Esophagus muscularis mucosa (tissue), 4 donors: ENCODE results near the gene CTF1. TPM values are rescaled to one million over a fixed set of nuclear protein-coding genes. Genes with fewer than 3 reads are reported as not detected.

Source experiments
- DNase-seq: peaks from one replicate; pipeline ENCODE4 v3.0.0-alpha.2; 2017; ENCODE audit errors: extremely low spot score
- H3K27ac ChIP-seq, 4 donors: fragments of 200-600 bp; sonication (generic); replicated peaks in 1 of 4; 1 replicate in 3 of 4; 2 replicates in 1 of 4; pipeline ENCODE4 v1.5.1; 2016 to 2019; ENCODE audit warnings: mild to moderate bottlenecking in 1 of 4
- H3K27me3 ChIP-seq, 4 donors: fragments of 200-600 bp; sonication (generic); one replicate each; pipeline versions ENCODE4 v1.5.1 to v1.6.0; 2016 to 2019
- H3K36me3 ChIP-seq, 4 donors: fragments of 200-600 bp; sonication (generic); one replicate each; pipeline ENCODE4 v1.5.1; 2016 to 2019
- H3K4me1 ChIP-seq, 4 donors: fragments of 200-600 bp; sonication (generic); one replicate each; pipeline ENCODE4 v1.5.1; 2016 to 2019
- H3K4me3 ChIP-seq, 4 donors: fragments of 200-600 bp; sonication (generic); 1 replicate in 2 of 4; 2 replicates in 2 of 4; pipeline ENCODE4 v1.5.1; 2016 to 2019; ENCODE audit warnings: mild to moderate bottlenecking in 4 of 4, moderate library complexity in 1 of 4
- H3K9me3 ChIP-seq, 4 donors: fragments of 200-600 bp; sonication (generic); 1 replicate in 3 of 4; 2 replicates in 1 of 4; pipeline ENCODE4 v1.5.1; 2016 to 2019
- EP300 ChIP-seq: sonication (generic); formaldehyde crosslinking; IDR thresholded peaks from one replicate; pipeline ENCODE4 v1.6.1; 2017; ENCODE audit warnings: antibody characterized with exemption
- POLR2A ChIP-seq: fragments of 450-650 bp; IDR thresholded peaks from one replicate; pipeline ENCODE4 v1.6.1; 2017; ENCODE audit warnings: antibody characterized with exemption, moderate library complexity, mild to moderate bottlenecking, low read depth
- POLR2AphosphoS5 ChIP-seq, 2 donors: sonication (generic); formaldehyde crosslinking; IDR thresholded peaks; one replicate each; pipeline ENCODE4 v1.6.1; 2017; ENCODE audit warnings: antibody characterized with exemption in 2 of 2
- WGBS: methylation state at CpG from one replicate; pipeline ENCODE4 v1.1.5; 2018; 5-methylcytosine and 5-hydroxymethylcytosine counted together
- intact Hi-C: fragments of 100-400 bp; cut with DNase I; formaldehyde crosslinking; loops from one replicate; pipeline ENCODE4 v1.15.1; 2023
- total RNA-seq, 4 donors: library from RNA; depleted of rRNA; stranded (reverse); fragments of >200 nt; gene quantifications; one replicate each; pipeline versions ENCODE4 v1.1.0 to v1.2.1, GENCODE V29; 2016
- TF ChIP-seq, protein P1 (sequence below), 3 experiments: fragments of 200-600 bp in 2 of 3; fragments of 450-650 bp in 1 of 3; sonication (generic) in 2 of 3; IDR thresholded peaks; one replicate each; pipeline ENCODE4 v1.5.1; 2017 to 2019; ENCODE audit warnings: antibody characterized with exemption in 3 of 3, mild to moderate bottlenecking in 2 of 3, moderate library complexity in 1 of 3

Gene CTF1
- total RNA-seq, 4 donors from 2014 or later = 6.2 to 18.8 (median 10.9) TPM

DNA sequence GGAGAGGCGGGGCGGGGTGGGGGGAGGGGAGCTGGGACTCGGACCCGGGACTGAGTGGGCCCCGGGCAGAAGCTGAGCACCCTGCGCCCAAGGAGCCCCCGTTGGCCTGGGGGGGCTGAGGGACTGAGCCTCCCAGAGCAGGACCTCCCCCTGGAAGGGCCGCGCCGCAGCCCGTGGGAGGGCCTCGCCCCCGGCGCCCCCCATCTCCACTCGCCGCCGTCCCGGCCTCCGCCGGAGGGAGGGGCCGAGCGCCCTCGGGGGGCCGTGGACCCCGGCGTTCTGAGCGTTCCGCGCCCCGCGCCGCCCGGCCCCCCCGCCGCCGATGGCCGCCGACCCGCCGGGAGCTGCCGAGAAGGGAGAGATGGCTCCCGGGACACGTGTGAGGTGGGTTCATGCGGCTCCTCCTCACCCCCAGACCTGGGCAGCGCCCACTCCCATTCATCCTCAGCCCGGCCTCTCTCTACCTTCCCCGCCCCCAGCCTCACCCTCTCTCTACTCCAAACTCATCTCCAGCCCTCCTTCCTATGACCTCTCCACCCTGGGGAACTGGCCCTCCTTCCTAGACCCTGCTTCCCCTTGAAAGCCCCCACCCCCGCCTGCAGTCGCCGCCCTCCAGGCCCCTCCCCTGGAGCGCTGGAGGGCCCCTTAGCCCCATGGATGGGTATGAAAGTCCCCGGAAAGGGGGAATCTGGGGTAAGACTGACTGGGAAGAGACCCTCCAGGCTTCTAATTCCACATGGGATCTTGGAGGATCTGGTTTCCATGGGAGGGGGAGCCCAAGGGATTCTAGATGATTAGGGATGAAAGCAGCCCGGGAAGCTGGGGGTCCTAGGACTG lies 27.9 kb downstream of the CTF1 start:
- DNase-seq = no peak
- Histone ChIP-seq H3K27ac (peak overlapping the region; percentile 82 to 96 (median 94)), H3K9me3 (no peaks in the 10 kb centered on the region), H3K4me3 (peak overlapping the region; percentile 62 to 83 (median 76)), H3K27me3 (no peaks in the 10 kb centered on the region), H3K36me3 (peaks cover 0 to 37% (median 13%) of the 10 kb centered on the region in 4 donors), H3K4me1 (peaks cover 21 to 61% (median 44%) of the 10 kb centered on the region in 4 donors)
- no peak for TF ChIP-seq POLR2AphosphoS5 (IDR thresholded peaks at IDR 0.05)
- TF ChIP-seq, protein P1, sequence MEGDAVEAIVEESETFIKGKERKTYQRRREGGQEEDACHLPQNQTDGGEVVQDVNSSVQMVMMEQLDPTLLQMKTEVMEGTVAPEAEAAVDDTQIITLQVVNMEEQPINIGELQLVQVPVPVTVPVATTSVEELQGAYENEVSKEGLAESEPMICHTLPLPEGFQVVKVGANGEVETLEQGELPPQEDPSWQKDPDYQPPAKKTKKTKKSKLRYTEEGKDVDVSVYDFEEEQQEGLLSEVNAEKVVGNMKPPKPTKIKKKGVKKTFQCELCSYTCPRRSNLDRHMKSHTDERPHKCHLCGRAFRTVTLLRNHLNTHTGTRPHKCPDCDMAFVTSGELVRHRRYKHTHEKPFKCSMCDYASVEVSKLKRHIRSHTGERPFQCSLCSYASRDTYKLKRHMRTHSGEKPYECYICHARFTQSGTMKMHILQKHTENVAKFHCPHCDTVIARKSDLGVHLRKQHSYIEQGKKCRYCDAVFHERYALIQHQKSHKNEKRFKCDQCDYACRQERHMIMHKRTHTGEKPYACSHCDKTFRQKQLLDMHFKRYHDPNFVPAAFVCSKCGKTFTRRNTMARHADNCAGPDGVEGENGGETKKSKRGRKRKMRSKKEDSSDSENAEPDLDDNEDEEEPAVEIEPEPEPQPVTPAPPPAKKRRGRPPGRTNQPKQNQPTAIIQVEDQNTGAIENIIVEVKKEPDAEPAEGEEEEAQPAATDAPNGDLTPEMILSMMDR (IDR thresholded peaks at IDR 0.05) = no peak
- no peak for TF ChIP-seq POLR2A
- no peak for TF ChIP-seq EP300
- intact Hi-C loops = no loop called here
- WGBS = 9% methylated on average over 9 of the region's 53 CpGs

DNA sequence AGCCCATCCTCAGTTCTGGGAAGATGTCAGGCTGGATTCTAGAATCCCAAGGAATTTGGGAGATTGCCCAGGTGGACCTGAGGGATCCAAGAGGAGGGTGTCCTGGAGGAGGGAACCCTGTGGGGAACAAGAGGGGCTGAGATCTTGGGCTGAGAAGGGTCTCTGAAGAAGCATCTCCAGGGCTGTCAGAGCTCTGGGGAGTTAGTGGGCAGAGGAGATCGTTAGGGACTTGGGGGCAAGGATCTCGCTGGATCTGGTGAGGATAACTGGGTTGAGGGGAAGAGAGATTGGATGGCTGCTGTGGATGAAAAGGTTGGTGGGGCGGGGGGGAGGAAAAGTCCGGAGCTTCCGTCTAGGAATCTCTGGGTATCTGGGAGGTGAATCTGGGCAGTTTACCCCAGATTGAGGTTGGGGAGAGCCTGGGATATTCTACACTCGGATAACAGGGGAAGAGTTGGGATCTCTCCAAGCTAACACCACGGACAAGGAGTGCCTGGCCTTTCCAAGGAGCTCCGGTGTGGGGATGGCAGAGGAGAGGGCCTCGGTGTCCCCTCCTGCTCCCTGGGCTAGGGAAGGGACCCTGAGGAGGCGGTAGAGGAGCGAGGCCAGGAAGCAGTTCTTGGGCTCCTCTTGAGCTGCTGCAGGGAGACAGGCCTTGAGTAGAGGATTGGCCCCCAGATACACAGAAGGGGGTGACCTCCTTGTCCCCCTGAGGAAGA lies 28.7 kb downstream of the CTF1 start:
- H3K9me3 ChIP-seq = no peaks in the 10 kb centered on the region
- peaks cover 21 to 61% (median 44%) of the 10 kb centered on the region in 4 donors for H3K4me1 ChIP-seq
- peak overlapping the region; percentile 82 to 96 (median 94) for H3K27ac ChIP-seq
- peaks cover 0 to 45% (median 16%) of the 10 kb centered on the region in 4 donors for H3K36me3 ChIP-seq
- peak overlapping the region; percentile 62 to 83 (median 76) for H3K4me3 ChIP-seq
- DNase-seq = no peak
- intact Hi-C loops = no loop called here
- 73% methylated on average over 11 of the region's 11 CpGs for WGBS
- H3K27me3 ChIP-seq = no peaks in the 10 kb centered on the region
- no peak for TF ChIP-seq POLR2A
- TF ChIP-seq, protein P1 (IDR thresholded peaks at IDR 0.05) = no peak
- no peak for TF ChIP-seq POLR2AphosphoS5 (IDR thresholded peaks at IDR 0.05)
- no peak for TF ChIP-seq EP300

DNA sequence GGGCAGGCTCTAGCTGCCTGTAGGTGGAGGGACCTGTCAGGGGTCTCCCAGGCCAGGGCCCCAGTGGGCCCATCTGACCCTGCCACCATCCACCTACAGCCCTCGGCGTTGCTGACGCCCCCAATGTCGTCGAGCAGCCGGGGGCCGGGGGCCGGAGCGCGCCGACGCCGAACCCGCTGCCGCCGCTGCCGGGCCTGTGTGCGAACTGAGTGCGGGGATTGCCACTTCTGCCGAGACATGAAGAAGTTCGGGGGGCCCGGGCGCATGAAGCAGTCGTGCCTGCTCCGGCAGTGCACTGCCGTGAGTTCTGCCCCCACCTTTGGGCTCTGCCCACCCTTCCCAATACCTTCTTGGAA lies 29.2 kb downstream of the CTF1 start:
- TF ChIP-seq POLR2A = no peak
- no peak for TF ChIP-seq POLR2AphosphoS5 (IDR thresholded peaks at IDR 0.05)
- TF ChIP-seq, protein P1 (IDR thresholded peaks at IDR 0.05) = no peak
- no peak for TF ChIP-seq EP300
- 93% methylated on average over 24 of the region's 26 CpGs for WGBS
- Histone ChIP-seq H3K9me3 (no peaks in the 10 kb centered on the region), H3K27ac (peak overlapping the region in 2 of 4 donors; percentile 93 to 96), H3K36me3 (peaks cover 3 to 50% (median 21%) of the 10 kb centered on the region in 4 donors), H3K27me3 (no peaks in the 10 kb centered on the region), H3K4me3 (no peak overlapping the region), H3K4me1 (peaks cover 24 to 61% (median 44%) of the 10 kb centered on the region in 4 donors)
- intact Hi-C loops = no loop called here
- no peak for DNase-seq

DNA sequence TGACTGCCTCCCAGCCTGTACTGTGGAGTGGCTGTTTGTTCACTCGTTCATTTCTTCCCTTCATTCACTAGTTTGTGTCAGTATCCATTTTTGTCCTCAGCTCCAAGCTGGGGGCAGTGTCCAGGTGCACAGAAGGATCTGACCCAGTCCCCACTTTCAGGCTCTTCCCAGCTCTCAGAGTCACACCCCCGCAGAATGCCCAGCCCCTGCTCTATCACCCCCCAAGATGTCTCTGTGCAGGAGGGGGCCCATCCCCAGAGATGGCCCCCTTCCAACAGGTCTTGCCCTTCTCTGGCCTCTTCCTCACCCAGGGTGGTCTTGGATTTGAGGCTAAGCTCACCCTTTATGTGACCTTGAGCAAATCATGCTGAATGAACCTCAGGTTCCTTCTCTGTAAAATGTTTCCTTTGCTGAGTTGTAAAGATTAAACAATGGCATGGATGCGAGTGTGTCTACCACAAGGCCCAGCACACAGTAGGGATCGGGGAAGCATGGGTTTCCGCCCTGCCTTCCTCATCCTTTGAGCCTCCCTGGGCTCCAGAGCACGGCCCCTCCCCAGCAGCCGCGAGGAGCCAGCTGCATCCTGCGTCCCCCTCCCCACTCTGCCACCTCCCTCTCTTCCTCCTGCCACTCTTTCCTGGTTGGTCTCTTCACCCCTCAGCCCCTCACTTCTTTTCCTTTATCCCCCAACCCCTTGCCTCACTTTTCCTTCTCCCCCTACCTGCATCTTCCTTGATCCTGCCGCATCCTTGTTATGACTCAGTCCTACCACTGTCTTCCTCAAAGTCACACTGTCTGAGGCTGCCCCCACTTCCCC lies 29.8 kb downstream of the CTF1 start:
- intact Hi-C loops = no loop called here

More for the DNA sequence above, 29.8 kb downstream of the CTF1 start:
- Histone ChIP-seq H3K27ac (no peak overlapping the region), H3K27me3 (no peaks in the 10 kb centered on the region), H3K9me3 (no peaks in the 10 kb centered on the region), H3K4me3 (no peak overlapping the region), H3K36me3 (peaks cover 9 to 56% (median 27%) of the 10 kb centered on the region in 4 donors), H3K4me1 (peaks cover 24 to 57% (median 41%) of the 10 kb centered on the region in 4 donors)
- no peak for DNase-seq
- WGBS = 68% methylated on average over 10 of the region's 10 CpGs
- TF ChIP-seq, protein P1 (IDR thresholded peaks at IDR 0.05) = no peak
- TF ChIP-seq POLR2A = no peak
- TF ChIP-seq POLR2AphosphoS5 (IDR thresholded peaks at IDR 0.05) = no peak
- TF ChIP-seq EP300 = no peak
